H1 (cell line): ENCODE data around the gene MRPL20. TPM values are rescaled to one million over a fixed set of nuclear protein-coding genes. Genes with fewer than 3 reads are reported as not detected.

ENCODE experiments used
- CTCF ChIA-PET: fragments of 300-600 bp; sonication (Branson Sonifier 250); formaldehyde crosslinking; loops from one replicate; lab custom pipeline; 2021; ENCODE audit not compliant: partially characterized antibody; lab: Charles Lee
- POLR2A ChIA-PET: fragments of 300-600 bp; sonication (Branson Sonifier 250); formaldehyde crosslinking; loops from one replicate; lab custom pipeline; 2021; ENCODE audit warnings: inconsistent platforms; ENCODE audit not compliant: partially characterized antibody; lab: Charles Lee
- DNase-seq, 2 experiments: peaks; one replicate each; pipeline versions ENCODE4 v3.0.0 to v3.0.0-alpha.2; 2010 to 2022; ENCODE audit warnings: low spot score in 2 of 2, low read depth in 1 of 2, mixed read lengths in 1 of 2
- FAIRE-seq: peaks from 2 replicates; lab custom pipeline; 2011; peaks lifted over from hg19 to GRCh38; lab: Jason Lieb, UNC
- H2AFZ ChIP-seq: 2 replicates; pipeline ENCODE4 v1.8.1; 2012; ENCODE audit warnings: low read length, inconsistent platforms
- H2AK5ac ChIP-seq: 2 replicates; pipeline ENCODE4 v1.6.1; 2013; ENCODE audit warnings: low read depth, low read length
- H2BK120ac ChIP-seq: replicated peaks from 2 replicates; pipeline ENCODE3; 2013; ENCODE audit warnings: low read depth, low read length, inconsistent platforms
- H2BK12ac ChIP-seq: 2 replicates; pipeline ENCODE4 v1.6.1; 2013; ENCODE audit warnings: low read depth, low read length
- H2BK15ac ChIP-seq: 2 replicates; pipeline ENCODE4 v1.6.1; 2013; ENCODE audit warnings: low read length
- H2BK20ac ChIP-seq: 2 replicates; pipeline ENCODE4 v1.6.1; 2013; ENCODE audit warnings: low read length
- H2BK5ac ChIP-seq: 2 replicates; pipeline ENCODE4 v1.6.1; 2013; ENCODE audit warnings: low read depth, low read length
- H3K14ac ChIP-seq: 2 replicates; pipeline ENCODE4 v1.6.1; 2013; ENCODE audit warnings: inconsistent platforms; ENCODE audit not compliant: insufficient read length
- H3K18ac ChIP-seq: 2 replicates; pipeline ENCODE4 v1.6.1; 2013; ENCODE audit warnings: low read length; ENCODE audit errors: extremely low read depth
- H3K23ac ChIP-seq: 2 replicates; pipeline ENCODE4 v1.6.1; 2013; ENCODE audit warnings: inconsistent platforms; ENCODE audit not compliant: insufficient read length
- H3K23me2 ChIP-seq: 2 replicates; pipeline ENCODE4 v1.6.1; 2013; ENCODE audit warnings: low read depth, low read length
- H3K27ac ChIP-seq: 2 replicates; pipeline ENCODE4 v1.6.1; 2011; ENCODE audit warnings: low read depth, low read length, inconsistent platforms
- H3K27me3 ChIP-seq, 4 experiments: replicated peaks in 1 of 4; 1 replicate in 1 of 4; 2 replicates in 3 of 4; pipeline versions ENCODE4 v1.6.1 to v1.8.1; 2011 to 2013; ENCODE audit warnings: low read length in 3 of 4, mild to moderate bottlenecking in 3 of 4, inconsistent platforms in 2 of 4, mixed read lengths in 2 of 4, moderate library complexity in 1 of 4; ENCODE audit not compliant: control insufficient read depth in 3 of 4, insufficient read depth in 3 of 4; ENCODE audit errors: extremely low read depth in 1 of 4
- H3K36me3 ChIP-seq, 4 experiments: 2 replicates each; pipeline versions ENCODE4 v1.6.1 to v1.8.1; 2011 to 2013; ENCODE audit warnings: mild to moderate bottlenecking in 4 of 4, low read length in 3 of 4, moderate library complexity in 2 of 4, control low read depth in 1 of 4, inconsistent platforms in 1 of 4; ENCODE audit not compliant: insufficient read depth in 4 of 4, control insufficient read depth in 2 of 4
- H3K4ac ChIP-seq: replicated peaks from 2 replicates; pipeline ENCODE3; 2013; ENCODE audit warnings: low read length, low read depth, mixed read lengths, inconsistent platforms; ENCODE audit not compliant: insufficient read length
- H3K4me1 ChIP-seq, 4 experiments: replicated peaks in 1 of 4; 1 replicate in 1 of 4; 2 replicates in 3 of 4; pipeline versions ENCODE4 v1.6.1 to v1.8.1; 2011 to 2013; ENCODE audit warnings: low read length in 3 of 4, inconsistent platforms in 2 of 4, mixed read lengths in 1 of 4; ENCODE audit not compliant: insufficient read depth in 4 of 4, control insufficient read depth in 3 of 4
- H3K4me2 ChIP-seq, 2 experiments: 2 replicates each; pipeline versions ENCODE4 v1.6.1 to v1.8.1; 2011 to 2013; ENCODE audit warnings: low read depth in 2 of 2, low read length in 2 of 2, control low read depth in 1 of 2, inconsistent platforms in 1 of 2, mild to moderate bottlenecking in 1 of 2; ENCODE audit not compliant: insufficient read depth in 1 of 2
- H3K4me3 ChIP-seq, 4 experiments: fragments of 200-600, 300-600 bp in 1 of 4; sonication (generic), shearing (Covaris generic), sonication (Bioruptor Twin) in 1 of 4; 2 replicates each; pipeline versions ENCODE4 v1.5.1 to v1.8.1; 2011 to 2016; ENCODE audit warnings: low read length in 4 of 4, low read depth in 3 of 4, control low read depth in 2 of 4, inconsistent platforms in 2 of 4, mild to moderate bottlenecking in 2 of 4, mixed read lengths in 1 of 4, moderate library complexity in 1 of 4; ENCODE audit not compliant: insufficient read depth in 2 of 4; ENCODE audit errors: extremely low read depth in 1 of 4
- H3K56ac ChIP-seq: replicated peaks from 2 replicates; pipeline ENCODE3; 2013; ENCODE audit warnings: low read depth, mild to moderate bottlenecking, mixed read lengths, low read length, inconsistent platforms; ENCODE audit not compliant: insufficient read length
- H3K79me1 ChIP-seq: 2 replicates; pipeline ENCODE4 v1.6.1; 2013; ENCODE audit warnings: low read depth, low read length, control low read depth
- H3K79me2 ChIP-seq, 2 experiments: 2 replicates each; pipeline versions ENCODE4 v1.6.1 to v1.8.1; 2012 to 2013; ENCODE audit warnings: low read length in 2 of 2, mild to moderate bottlenecking in 2 of 2, inconsistent platforms in 1 of 2; ENCODE audit not compliant: insufficient read depth in 2 of 2, control insufficient read depth in 1 of 2
- H3K9ac ChIP-seq, 4 experiments: replicated peaks in 1 of 4; 1 replicate in 1 of 4; 2 replicates in 3 of 4; pipeline versions ENCODE4 v1.6.1 to v1.8.1; 2011 to 2013; ENCODE audit warnings: low read depth in 3 of 4, low read length in 3 of 4, control low read depth in 2 of 4, mild to moderate bottlenecking in 2 of 4, moderate library complexity in 2 of 4, inconsistent platforms in 1 of 4; ENCODE audit errors: extremely low read depth in 1 of 4
- H3K9me3 ChIP-seq, 2 experiments: 2 replicates each; pipeline versions ENCODE4 v1.6.1 to v1.8.1; 2012 to 2013; ENCODE audit warnings: mild to moderate bottlenecking in 2 of 2, moderate library complexity in 2 of 2, control low read depth in 1 of 2, inconsistent platforms in 1 of 2, low read depth in 1 of 2, low read length in 1 of 2, mixed read lengths in 1 of 2; ENCODE audit not compliant: insufficient read depth in 2 of 2
- H4K20me1 ChIP-seq, 2 experiments: replicated peaks in 1 of 2; 2 replicates each; pipeline versions ENCODE3 to v1.8.1; 2011 to 2013; ENCODE audit warnings: inconsistent platforms in 2 of 2, low read length in 2 of 2, mild to moderate bottlenecking in 1 of 2; ENCODE audit not compliant: insufficient read depth in 2 of 2, control insufficient read depth in 1 of 2
- H4K5ac ChIP-seq: 2 replicates; pipeline ENCODE4 v1.6.1; 2013; ENCODE audit warnings: low read length, low read depth, mixed read lengths, inconsistent platforms; ENCODE audit not compliant: insufficient read length
- H4K8ac ChIP-seq: 2 replicates; pipeline ENCODE4 v1.8.0; 2013; ENCODE audit warnings: mild to moderate bottlenecking, moderate library complexity, low read length, inconsistent platforms; ENCODE audit not compliant: insufficient read depth; ENCODE audit errors: extremely low read depth
- H4K91ac ChIP-seq: replicated peaks from 2 replicates; pipeline ENCODE3; 2013; ENCODE audit warnings: low read length, mixed read lengths, inconsistent platforms; ENCODE audit not compliant: insufficient read length
- WGBS, 2 experiments: shearing (Covaris generic) in 1 of 2; methylation state at CpG; one replicate each; pipeline versions ENCODE4 v1.1.6 to v1.1.7; 2013 to 2015; ENCODE audit warnings: low lambda C conversion rate in 2 of 2, mixed read lengths in 2 of 2, inconsistent platforms in 1 of 2, low coverage in 1 of 2, missing lambda C conversion rate in 1 of 2; ENCODE audit not compliant: insufficient replicate concordance in 2 of 2, insufficient coverage in 1 of 2, insufficient read length in 1 of 2; ENCODE audit errors: extremely low coverage in 1 of 2, missing lambda C conversion rate in 1 of 2; 5-methylcytosine and 5-hydroxymethylcytosine counted together
- polyA plus RNA-seq, 7 experiments: library from polyadenylated mRNA; depleted of rRNA in 3 of 7; stranded (reverse) in 5 of 7; unstranded in 2 of 7; fragments of >200 nt in 5 of 7; fragments of 200-250 nt in 2 of 7; gene quantifications; 1 replicate in 5 of 7; 2 replicates in 1 of 7; 4 replicates in 1 of 7; pipeline versions ENCODE4 v1.2.1 to v1.2.3, GENCODE V29; 2011 to 2013; ENCODE audit warnings: missing spikeins in 2 of 7, mixed read lengths in 2 of 7
- total RNA-seq: library from RNA; stranded (reverse); fragmentation: NEBNext Ultra II Directional; extraction: Animal tissue kit (Norgen Biotek cat#: 25700); gene quantifications from 2 replicates; pipeline ENCODE4 v1.2.1, GENCODE V29; 2021

The MRPL20 gene
- total and polyA plus RNA-seq, 2 of the 8 experiments (the other 6 are each of a cell fraction or from before 2014, with no cell fraction given) = 126 to 151 TPM

GRCh38 chr1:1391225-1391624, 15.9 kb downstream of the MRPL20 start:
- Histone ChIP-seq H2AFZ (no peak overlapping the region), H2BK20ac (no peak overlapping the region), H3K23me2 (no peaks in the 10 kb centered on the region), H3K79me2 (peaks cover 0 to 14% of the 10 kb centered on the region in 2 experiments; a peak in 1 of 4 replicates), H3K4me3 (no peak overlapping the region), H3K23ac (no peak overlapping the region), H4K8ac (no peak overlapping the region), H3K36me3 (peaks cover 60 to 92% (median 84%) of the 10 kb centered on the region in 4 experiments), H3K14ac (no peak overlapping the region), H2BK15ac (no peak overlapping the region), H3K27ac (no peak overlapping the region), H3K79me1 (peaks cover 4% of the 10 kb centered on the region), H3K4ac (no peak overlapping the region), H3K56ac (no peak overlapping the region), H2AK5ac (no peak overlapping the region), H3K9me3 (no peaks in the 10 kb centered on the region), H4K91ac (no peak overlapping the region), H3K27me3 (no peaks in the 10 kb centered on the region), H3K9ac (no peak overlapping the region), H4K20me1 (peaks cover 8 to 15% of the 10 kb centered on the region in 2 experiments), H3K4me1 (no peaks in the 10 kb centered on the region), H2BK120ac (no peak overlapping the region), H3K18ac (no peak overlapping the region), H4K5ac (no peak overlapping the region), H2BK5ac (no peak overlapping the region), H3K4me2 (no peak overlapping the region), H2BK12ac (no peak overlapping the region)
- no peak for FAIRE-seq
- 97% methylated on average over 12 of the region's 12 CpGs; no CpG with 5 or more reads in 1 of the 2 experiments for WGBS, 2 experiments
- POLR2A ChIA-PET = interaction anchor here (20.0 to 33.4 kb wide), 3 partner anchors 5 to 39 kb away, joined by 515 to 719 read pairs (median 719); partner anchors contain the start of genes ANKRD65, AURKAIP1, CCNL2 and MRPL20
- CTCF ChIA-PET = interaction anchor here (0.6 to 3.4 kb wide), 8 partner anchors 10 to 641 kb away, joined by 3 to 20 read pairs (median 4); no protein-coding TSS in a partner anchor
- no peak for DNase-seq
